Measurements from ENCODE around the gene RASGRF1.
"Not testable (repeated sequence)": the region's sequence is repeated elsewhere in the genome, so short reads cannot be mapped to it uniquely, and the experiment has no call there.

The RASGRF1 gene

DNA sequence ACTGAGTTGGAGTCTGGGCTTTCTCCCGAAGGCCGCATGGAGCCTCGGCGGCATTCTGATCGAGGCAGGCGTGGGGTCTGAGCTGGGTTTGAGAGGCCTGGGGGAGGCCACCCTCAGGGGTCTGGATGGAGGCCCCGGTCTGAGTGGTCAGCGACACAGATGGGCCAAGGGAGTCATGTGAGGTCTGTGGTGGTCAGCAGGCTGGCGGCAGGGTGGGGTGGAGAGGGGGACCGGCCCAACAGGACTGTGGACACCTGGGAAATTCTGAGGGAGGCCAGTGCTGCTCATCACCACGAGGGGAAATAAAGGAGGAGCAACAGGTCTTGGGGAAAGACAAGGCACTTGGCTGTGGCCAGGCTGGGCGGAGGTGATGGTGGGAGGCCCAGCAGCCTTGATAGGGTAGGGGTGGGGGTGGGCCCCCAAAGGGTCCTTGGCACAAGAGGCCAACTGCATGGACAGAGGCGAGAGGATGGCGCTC lies 161.9 kb downstream of the RASGRF1 start:
- Histone ChIP-seq H3K27ac (ENCODE audit: low read length) (no peak overlapping the region), H3K9me3 (ENCODE audit: insufficient read depth, low read length) (no peaks in the 10 kb centered on the region), H4K20me1 (ENCODE audit: insufficient read depth, low read length) (peaks cover 30% of the 10 kb centered on the region), H3K36me3 (replicated peaks; ENCODE audit: low read depth, low read length) (peaks cover 91% of the 10 kb centered on the region), H2AFZ (ENCODE audit: low read depth, low read length) (no peak overlapping the region), H3K4me2 (ENCODE audit: low read length) (no peak overlapping the region), H3K4me3 (ENCODE audit: low read length) (no peak overlapping the region), H3K79me2 (ENCODE audit: low read length) (peaks cover 20% of the 10 kb centered on the region; the same call in 1 of the 2 replicates), H3K4me1 (ENCODE audit: low read length) (peaks cover 11% of the 10 kb centered on the region), H3K27me3 (ENCODE audit: low read depth, low read length) (no peaks in the 10 kb centered on the region), H3K9ac (ENCODE audit: low read length) (no peak overlapping the region)
- TF ChIP-seq EZH2phosphoT487 (IDR thresholded peaks at IDR 0.05; ENCODE audit: low read depth) = no peak
- TF ChIP-seq, protein P1, sequence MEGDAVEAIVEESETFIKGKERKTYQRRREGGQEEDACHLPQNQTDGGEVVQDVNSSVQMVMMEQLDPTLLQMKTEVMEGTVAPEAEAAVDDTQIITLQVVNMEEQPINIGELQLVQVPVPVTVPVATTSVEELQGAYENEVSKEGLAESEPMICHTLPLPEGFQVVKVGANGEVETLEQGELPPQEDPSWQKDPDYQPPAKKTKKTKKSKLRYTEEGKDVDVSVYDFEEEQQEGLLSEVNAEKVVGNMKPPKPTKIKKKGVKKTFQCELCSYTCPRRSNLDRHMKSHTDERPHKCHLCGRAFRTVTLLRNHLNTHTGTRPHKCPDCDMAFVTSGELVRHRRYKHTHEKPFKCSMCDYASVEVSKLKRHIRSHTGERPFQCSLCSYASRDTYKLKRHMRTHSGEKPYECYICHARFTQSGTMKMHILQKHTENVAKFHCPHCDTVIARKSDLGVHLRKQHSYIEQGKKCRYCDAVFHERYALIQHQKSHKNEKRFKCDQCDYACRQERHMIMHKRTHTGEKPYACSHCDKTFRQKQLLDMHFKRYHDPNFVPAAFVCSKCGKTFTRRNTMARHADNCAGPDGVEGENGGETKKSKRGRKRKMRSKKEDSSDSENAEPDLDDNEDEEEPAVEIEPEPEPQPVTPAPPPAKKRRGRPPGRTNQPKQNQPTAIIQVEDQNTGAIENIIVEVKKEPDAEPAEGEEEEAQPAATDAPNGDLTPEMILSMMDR (IDR thresholded peaks at IDR 0.05; ENCODE audit: low read depth, low read length) = no peak

DNA sequence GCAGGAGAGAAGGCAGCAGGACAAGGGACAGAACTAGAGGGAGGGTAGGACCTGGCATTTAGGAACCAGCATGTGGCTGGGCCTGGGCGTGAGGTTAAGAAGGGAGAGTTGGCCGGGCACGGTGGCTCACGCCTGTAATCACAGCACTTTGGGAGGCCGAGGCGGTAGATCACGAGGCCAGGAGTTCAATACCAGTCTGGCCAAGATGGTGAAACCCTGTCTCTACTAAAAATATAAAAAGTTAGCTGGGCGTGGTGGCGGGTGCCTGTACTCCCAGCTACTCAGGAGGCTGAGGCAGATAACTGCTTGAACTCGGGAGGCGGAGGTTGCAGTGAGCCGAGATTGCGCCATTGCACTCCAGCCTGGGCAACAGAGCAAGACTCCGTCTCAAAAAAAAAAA lies 162.4 kb downstream of the RASGRF1 start:
- H3K4me2 ChIP-seq (ENCODE audit: low read length); H2AFZ ChIP-seq (ENCODE audit: low read depth, low read length); H3K9ac ChIP-seq (ENCODE audit: low read length); H3K4me3 ChIP-seq (ENCODE audit: low read length); H3K9me3 ChIP-seq (ENCODE audit: insufficient read depth, low read length); H3K27me3 ChIP-seq (ENCODE audit: low read depth, low read length): not testable (repeated sequence)
- Histone ChIP-seq H3K27ac (ENCODE audit: low read length) (0 out of 2 replicates have a peak overlapping the region, but pooled peaks have one; percentile 1), H3K36me3 (replicated peaks; ENCODE audit: low read depth, low read length) (peaks cover 91% of the 10 kb centered on the region), H3K4me1 (ENCODE audit: low read length) (peaks cover 16% of the 10 kb centered on the region), H4K20me1 (ENCODE audit: insufficient read depth, low read length) (peaks cover 32% of the 10 kb centered on the region), H3K79me2 (ENCODE audit: low read length) (peaks cover 20% of the 10 kb centered on the region; the same call in 1 of the 2 replicates)

DNA sequence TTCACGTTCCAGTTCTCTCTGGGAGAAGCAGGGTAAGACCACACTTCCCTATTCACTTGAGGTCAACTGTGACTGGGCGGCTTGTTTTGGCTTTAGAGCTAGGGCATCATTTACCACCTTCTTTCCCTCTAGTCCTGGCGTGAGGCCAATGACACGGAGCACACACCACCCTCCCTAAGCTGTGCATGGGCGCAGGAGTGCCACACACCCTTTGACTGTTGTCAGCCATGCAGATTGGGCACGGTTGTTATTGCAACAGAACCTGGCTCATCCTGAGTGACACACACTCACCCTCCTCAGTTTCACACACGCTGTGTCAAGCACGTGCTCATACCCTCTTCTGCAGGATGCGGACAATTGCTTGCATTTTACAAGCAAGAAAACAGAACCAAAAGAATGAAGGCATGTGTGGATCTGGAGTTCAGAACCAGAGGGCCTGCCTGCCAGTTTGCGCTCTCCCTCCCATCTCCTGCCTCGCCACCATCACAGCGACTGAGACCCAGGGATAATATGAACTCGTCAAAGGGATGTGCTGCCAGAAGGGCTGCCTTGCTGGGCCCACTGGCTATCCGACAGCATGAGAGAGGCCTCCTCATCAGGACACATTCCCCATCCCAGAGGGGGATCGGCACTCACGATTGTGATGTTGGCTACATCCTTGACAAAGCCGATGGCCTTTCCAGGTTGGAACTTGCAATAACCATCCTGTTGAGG lies 163.3 kb downstream of the RASGRF1 start:
- no peak overlapping the region for H2AFZ ChIP-seq (ENCODE audit: low read depth, low read length)
- H3K4me1 ChIP-seq (ENCODE audit: low read length) = peaks cover 21% of the 10 kb centered on the region
- peaks cover 38% of the 10 kb centered on the region for H4K20me1 ChIP-seq (ENCODE audit: insufficient read depth, low read length)
- no peak overlapping the region for H3K4me3 ChIP-seq (ENCODE audit: low read length)
- peaks cover 90% of the 10 kb centered on the region for H3K36me3 ChIP-seq (replicated peaks; ENCODE audit: low read depth, low read length)
- TF ChIP-seq EZH2phosphoT487 (IDR thresholded peaks at IDR 0.05; ENCODE audit: low read depth) = no peak
- TF ChIP-seq, protein P1 (IDR thresholded peaks at IDR 0.05; ENCODE audit: low read depth, low read length) = no peak
- H3K9ac ChIP-seq (ENCODE audit: low read length) = no peak overlapping the region
- no peaks in the 10 kb centered on the region for H3K27me3 ChIP-seq (ENCODE audit: low read depth, low read length)
- H3K79me2 ChIP-seq (ENCODE audit: low read length) = peaks cover 20% of the 10 kb centered on the region; the same call in 1 of the 2 replicates
- no peaks in the 10 kb centered on the region for H3K9me3 ChIP-seq (ENCODE audit: insufficient read depth, low read length)
- no peak overlapping the region for H3K27ac ChIP-seq (ENCODE audit: low read length)
- H3K4me2 ChIP-seq (ENCODE audit: low read length) = no peak overlapping the region

DNA sequence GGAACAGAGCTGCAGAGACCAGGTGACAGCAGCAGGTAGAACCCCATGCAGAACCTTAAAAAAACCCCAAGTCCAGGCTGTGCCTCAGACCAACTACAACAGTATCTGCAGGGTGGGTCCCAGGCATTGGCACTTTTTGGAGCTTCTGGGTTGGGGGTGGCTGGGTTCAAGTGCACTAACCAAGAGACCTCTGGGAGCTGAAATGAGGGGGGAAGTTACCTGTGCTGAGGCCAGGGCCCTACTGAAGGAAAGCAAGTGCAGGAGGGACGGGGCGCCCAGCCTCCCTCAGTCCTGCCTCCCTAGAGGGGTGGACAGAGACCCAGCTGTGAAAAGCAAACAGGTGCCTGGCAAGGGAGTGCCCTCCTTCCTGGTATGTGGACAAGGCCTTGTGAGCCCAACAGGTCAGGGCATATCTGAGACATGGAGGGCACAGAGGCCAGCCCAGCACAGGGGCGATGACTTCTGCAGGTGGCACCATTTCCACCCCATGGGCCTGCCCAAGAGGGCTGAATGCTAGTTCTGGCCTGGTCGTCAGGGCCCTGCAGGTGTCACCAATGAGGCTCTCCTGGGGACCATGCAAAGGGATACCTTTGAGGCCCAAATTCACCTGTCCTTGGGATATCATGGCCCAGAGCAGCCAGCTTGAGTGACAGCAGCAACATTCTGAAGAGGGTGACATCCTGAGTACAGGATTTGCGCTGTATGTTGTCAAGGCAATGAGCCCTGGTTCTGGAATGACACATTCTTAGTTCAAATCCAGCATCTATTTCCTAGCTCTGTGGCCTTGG lies 164.4 kb downstream of the RASGRF1 start:
- H3K4me1 ChIP-seq (ENCODE audit: low read length) = peaks cover 21% of the 10 kb centered on the region
- no peak overlapping the region for H3K9ac ChIP-seq (ENCODE audit: low read length)
- no peak overlapping the region for H3K4me3 ChIP-seq (ENCODE audit: low read length)
- no peaks in the 10 kb centered on the region for H3K27me3 ChIP-seq (ENCODE audit: low read depth, low read length)
- H4K20me1 ChIP-seq (ENCODE audit: insufficient read depth, low read length) = peaks cover 40% of the 10 kb centered on the region
- peaks cover 18% of the 10 kb centered on the region; the same call in 1 of the 2 replicates for H3K79me2 ChIP-seq (ENCODE audit: low read length)
- no peak overlapping the region for H2AFZ ChIP-seq (ENCODE audit: low read depth, low read length)
- no peak overlapping the region for H3K4me2 ChIP-seq (ENCODE audit: low read length)
- TF ChIP-seq, protein P1 (IDR thresholded peaks at IDR 0.05; ENCODE audit: low read depth, low read length) = peak; percentile 21; the same call in 1 of the 2 replicates
- TF ChIP-seq EZH2phosphoT487 (IDR thresholded peaks at IDR 0.05; ENCODE audit: low read depth) = no peak
- H3K36me3 ChIP-seq (replicated peaks; ENCODE audit: low read depth, low read length) = peaks cover 90% of the 10 kb centered on the region
- no peaks in the 10 kb centered on the region for H3K9me3 ChIP-seq (ENCODE audit: insufficient read depth, low read length)
- no peak overlapping the region for H3K27ac ChIP-seq (ENCODE audit: low read length)

Data from OCI-LY3 (cell line).